GM18870 (cell line): ENCODE measurements around the gene RANBP17.

Experiments
- ATAC-seq: cut with Tn5 transposase; IDR thresholded peaks from one replicate; pipeline ENCODE4 v1.9.1; 2021; ENCODE audit warnings: moderate library complexity; ENCODE audit not compliant: unreplicated experiment

The RANBP17 gene

DNA sequence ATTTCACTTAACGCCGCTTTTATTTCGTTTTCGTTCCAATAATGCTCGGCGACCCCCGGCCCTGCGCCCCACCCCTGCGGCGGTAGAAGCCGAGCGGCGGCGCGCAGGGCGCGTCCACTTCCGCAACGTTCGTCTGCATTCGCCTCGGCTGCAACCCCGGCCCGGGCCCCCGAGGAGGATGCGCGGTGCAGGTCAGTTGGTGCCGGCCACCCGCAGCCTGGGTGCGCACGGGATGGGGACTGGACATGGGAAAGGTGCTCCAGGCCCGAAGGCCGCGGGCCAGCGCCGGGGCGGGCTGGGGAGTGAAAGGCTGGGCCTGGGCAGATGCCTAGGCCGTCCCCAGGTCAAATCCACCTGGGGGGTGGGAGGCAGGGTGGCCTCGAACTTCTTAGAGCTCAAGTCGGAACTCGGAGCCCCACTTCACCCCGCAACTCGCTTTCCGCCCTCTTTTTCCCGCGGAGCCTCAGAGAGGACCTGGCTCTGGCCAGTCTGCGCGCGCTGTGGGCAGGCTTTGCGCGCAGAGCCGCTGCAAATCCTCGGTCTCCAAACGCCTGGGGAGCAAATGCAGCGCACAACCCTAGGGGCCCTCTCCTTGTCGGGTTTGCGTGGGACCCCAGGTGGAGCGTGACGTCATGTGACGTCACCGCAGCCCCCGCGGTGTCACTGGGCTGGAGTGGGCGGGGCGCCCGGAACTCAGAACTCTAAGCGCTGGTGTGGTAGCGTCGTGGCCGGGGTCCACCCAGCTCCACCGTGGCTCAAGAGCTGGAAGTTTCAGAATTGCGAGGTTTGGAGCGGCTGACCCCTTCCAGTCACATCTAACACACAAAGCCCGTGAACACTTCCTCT is 450.5 kb downstream of the RANBP17 start:
- ATAC-seq: no peak

DNA sequence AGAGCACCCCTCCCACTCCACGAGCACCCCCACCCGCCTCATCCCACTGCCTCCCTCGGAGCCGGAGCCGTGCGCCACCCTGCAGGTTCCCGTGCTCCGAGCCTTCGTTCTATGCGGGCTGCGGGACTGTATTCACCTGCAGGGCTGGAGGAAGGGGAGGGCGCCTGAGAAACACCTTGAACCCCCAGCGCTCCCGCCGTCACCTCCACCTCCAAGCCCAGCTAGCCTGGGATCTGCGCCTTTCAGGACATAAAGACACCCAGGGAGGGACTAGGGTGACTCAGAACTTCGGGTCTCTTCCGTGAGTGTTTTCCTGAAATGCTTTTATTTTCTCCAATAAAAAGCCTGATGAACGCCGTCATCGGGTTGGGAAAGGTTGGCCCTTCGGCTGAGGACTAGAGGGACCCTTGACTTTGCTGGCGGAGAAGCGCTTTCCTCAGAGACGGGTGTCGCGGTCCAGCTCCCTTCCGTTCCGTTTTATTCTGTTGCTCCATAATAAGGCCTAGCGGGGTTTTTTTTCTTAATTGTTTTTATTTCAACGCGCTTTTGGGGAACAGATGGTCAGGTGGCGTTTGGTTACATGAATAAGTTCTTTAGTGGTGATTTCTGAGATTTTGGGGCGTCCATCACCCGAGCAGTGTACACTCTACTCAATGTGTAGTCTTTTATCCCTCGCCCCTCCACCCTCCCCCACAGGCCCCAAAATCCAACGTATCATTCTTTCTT is 451.8 kb downstream of the RANBP17 start:
- ATAC-seq: no peak

DNA sequence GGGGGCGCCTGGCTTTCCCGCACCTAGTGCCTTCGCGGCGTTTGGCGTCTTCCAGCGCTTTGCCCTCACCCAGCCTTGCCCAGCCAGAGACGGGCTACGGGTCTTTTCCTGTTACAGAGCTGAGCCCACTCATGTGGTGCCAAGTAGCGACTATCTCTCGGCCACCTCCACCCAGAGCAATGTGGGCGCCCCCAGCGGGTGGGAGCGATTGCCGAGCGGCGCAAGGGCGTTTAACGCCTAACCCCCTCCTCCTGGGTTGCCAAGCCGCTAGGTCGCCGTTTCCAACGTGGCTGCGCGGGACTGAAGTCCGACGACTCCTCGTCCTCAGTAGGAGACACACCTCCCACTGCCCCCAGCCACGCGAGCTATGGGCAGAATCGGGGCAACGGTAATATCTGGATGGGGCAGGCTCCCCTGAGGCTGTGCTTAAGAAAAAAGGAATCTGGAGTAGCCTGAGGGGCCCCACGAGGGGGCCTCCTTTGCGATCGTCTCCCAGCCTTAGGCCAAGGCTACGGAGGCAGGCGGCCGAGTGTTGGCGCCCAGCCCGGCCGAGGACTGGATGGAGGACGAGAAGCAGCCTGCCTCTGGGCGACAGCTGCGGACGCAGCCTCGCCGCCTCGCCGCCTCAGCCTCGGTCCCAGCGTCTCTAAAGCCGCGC is 453.0 kb downstream of the RANBP17 start:
- ATAC-seq: no peak

DNA sequence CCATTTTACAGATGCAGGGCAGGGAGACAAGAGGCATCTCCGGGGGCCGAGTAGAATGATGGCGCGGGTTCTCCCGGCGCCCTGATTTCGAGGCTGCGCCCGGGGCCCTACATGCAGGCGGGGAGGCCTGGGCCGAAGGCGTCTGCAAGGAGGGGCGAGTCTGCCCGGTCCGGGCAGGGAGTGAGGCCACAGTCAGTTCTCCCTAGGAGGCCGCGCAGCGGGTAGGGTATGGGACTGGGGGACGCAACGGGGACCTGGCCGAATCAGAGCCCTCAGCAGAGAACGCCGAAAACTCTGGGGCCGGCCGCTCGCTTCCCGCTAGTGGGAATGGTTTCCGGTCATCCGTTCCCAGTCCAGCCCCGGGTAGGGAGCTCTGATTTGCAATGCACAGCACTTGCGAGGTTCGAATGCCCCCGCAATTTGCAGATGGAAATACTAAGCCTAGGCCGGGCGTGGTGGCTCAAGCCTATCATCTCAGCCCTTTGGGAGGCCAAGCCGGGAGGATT is 453.6 kb downstream of the RANBP17 start:
- no peak for ATAC-seq

DNA sequence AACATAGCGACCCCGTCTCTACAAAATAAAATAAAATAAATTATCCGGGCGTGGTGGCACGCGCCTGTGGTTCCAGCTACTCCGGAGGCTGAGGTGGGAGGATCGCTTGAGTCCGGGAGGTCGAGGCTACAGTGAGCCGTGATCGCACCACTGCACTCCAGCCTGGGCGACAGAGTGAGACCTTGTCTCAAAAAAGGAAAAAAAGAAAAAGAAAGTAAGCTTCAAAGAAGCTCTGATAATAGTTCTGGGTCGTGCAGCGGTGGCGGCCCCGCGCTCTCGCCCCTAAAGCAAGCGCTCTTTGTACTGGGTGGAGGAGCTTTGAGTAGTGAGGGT is 454.1 kb downstream of the RANBP17 start:
- ATAC-seq: no peak

DNA sequence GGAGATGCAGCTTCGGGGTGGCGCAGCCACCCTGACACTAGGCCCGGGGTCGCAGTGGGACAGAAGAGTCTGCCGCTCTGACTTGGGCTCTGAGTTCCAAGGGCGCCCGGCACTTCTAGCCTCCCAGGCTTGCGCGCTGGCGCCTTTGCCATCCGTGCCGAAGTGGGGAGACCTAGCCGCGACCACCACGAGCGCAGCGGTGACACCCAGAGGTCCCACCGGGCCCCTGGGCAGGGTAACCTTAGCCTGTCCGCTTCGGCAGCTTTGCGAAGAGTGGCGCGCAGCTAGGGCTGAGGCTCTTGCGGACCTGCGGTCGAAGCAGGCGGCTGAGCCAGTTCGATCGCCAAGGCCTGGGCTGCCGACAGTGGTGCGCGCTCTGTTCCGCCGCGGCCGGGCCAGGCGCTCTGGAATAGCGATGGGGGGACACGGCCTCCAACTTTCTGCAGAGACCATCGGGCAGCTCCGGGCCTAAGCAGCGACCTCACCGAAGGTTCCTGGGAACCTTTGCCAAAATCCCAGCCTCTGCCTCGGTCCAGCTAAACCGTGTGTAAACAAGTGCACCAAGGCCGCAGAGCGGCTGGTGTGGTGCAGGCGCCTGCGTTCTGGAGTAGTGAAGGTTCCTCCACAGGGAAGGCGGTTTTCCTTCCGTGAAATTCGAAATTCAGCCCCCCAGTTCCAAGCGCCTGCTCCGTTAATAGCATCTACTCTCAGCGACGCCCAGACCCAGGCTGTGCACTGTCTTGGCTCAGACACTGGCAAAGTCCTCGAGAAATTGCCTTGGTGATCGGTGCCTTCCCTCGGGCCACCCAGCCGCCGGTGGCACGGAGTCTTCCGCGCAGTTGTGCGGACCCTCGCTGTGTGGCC is 454.7 kb downstream of the RANBP17 start:
- no peak for ATAC-seq

DNA sequence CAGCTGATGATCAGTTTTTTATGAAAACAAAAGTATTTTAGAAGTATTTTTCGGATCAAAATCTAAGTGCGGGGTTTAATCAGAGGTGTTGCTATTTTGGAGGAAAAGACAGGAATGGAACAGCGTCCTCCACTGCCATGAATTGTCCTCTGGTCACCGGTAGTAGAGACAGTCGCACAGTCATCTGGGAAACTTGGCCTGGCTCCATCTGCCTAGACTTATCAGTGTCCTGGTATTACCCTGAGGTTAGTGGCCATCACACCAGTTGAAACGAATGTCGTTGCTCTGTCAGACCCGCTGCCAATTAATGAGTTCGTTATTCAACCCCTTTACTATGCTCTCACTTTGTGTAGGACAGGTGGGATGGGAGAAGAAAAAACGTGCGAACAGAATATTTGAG is 455.4 kb downstream of the RANBP17 start:
- no peak for ATAC-seq

DNA sequence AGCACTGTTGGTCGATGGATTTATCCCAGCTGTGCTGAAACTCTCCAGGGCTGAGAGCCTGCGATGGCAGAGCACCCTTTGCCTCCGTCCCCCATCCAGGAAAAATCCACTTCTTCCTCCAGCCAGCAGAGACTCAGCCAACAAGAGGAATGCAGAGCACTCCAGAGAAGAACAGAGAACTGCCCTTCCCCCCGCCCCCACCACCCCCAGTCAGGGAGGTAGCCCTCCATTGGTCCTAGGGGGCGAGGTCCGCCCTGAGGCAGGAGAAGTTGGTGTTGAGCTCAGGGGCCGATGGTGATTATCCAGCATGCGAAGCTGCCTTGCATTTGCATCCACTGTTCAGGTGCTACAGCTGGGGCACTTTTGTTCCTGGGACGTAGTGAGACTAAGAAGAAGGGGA is 456.2 kb downstream of the RANBP17 start:
- no peak for ATAC-seq

DNA sequence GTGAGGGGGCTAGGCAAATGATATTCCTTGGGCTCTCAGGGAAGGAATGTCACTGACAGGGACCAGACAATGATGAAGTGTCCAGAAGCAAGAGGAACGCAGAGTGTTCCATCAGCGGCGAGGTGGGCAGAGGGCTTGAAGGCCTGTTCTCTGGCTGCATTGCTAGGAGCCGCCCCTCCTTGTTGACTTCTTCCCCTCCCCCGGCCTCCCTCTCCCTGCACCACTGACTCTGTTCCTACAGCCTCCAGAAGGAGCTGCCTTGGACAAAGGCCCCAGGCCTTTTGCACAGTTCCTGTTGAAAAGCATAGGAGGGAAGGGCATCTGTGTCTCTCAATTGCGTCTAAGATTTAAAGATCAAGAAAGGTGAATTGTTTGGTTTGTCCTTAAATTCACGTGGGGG is 459.6 kb downstream of the RANBP17 start:
- ATAC-seq: no peak

DNA sequence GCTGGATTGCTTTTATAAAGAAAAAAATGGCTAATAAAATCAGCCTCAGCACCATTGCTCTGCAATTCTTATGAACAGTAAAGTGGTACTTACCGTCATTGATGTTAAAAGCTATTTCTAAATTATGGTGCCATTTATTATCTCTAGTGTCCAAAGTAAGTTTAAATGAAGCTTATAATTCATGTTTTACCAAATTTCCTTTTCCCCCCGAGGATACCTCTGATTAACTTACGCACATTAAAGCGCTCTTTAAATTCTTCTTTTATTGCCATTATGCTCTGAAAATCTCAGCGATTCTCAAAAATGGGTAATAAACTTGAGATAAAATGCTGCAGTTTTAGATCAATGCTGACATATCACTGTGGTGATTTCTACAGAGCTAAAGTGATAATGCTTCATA is 460.7 kb downstream of the RANBP17 start:
- no peak for ATAC-seq

DNA sequence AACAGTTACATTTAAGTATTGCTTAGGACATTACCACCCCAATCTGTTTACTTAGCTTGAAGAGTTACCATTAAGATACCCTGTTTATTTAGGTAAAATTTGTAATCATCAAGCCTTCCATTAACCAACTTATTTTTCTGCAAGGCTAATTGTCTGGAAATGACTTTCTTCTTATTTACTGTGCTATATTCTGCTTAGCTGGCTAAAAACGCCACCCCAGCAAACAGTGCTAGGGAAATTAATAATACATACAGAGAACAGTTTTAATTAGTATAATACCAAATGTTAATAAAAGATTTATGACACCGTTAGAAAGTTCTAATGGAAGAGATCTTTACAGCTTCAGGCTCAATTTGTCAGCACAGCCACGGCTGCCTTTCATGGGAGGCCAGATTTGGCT is 461.2 kb downstream of the RANBP17 start:
- no peak for ATAC-seq

DNA sequence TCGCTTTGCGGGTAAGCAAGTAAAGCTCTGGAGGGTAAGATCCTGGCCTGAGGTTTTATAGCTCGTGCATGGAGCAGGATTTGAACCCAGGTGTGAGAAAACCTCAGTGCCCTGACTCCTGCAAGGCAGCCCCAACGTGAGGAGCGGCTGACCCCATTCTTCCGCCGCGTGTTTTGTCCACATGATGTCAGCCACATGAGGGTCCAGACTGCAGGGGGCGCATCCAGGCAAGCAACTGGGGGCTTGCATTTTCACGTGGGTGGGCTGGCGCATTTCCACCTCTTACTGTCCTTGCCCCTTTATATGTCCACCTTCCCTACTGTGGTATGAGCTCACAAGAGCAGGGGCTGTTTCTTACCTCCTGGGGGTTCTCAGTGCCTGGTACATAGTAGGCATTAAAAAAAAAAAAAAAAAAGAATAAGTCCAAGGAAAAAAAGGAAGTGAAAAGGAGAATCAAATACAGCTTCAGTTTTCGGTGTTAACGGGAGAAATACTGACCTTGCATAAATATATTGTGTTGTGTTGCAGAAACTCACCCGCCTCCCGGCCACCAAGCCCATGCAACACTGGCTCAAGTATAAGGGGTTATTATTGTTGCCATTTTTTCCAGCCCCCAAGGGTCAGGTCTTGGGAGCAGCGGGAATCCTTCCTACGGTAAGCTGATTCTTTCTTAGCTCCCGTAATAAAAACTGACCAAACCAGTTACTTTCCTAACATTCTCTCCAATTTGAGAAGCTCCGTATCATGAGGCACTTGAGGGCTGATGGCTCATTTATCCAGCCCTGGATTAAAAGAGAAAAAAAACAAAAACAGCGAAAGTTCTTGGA is 462.2 kb downstream of the RANBP17 start:
- ATAC-seq: no peak

DNA sequence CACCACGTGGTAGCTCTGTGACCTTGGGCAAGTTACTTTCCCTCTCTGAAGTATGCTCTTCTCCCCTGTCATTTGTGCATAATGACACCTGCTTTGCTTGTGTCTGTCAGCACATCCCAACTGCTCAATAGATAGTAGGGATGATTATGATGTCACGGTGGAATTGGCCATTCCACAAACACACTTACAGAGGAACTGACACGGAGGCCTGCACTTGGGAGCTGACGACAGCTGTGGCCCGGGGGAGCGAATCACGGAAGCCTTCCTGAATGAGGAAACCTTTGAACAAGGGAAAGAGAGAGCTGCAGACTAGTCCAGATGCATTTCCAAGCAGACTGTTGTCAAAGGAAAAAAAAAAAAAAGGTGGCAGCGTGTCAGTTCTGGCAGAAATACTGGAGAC is 468.2 kb downstream of the RANBP17 start:
- no peak for ATAC-seq

DNA sequence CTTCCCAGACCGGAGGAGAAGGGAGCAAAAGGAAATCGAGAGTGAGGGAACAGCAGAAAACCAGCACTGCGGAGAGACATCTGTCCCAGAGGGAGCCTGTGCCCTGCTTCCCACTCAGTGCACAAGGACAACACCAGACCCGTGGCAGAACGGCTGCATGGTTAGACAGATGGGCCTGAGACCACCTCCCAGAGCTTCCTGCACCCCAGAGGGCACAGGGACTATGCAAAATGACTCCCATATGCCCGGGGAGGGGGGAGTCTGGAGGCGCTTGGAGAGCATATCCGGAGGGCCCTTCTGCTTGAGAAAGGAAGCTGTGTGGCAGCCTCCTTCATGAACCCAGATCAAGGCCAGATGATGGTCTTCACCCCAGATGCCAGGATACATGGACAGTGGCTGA is 473.8 kb downstream of the RANBP17 start:
- ATAC-seq: no peak

DNA sequence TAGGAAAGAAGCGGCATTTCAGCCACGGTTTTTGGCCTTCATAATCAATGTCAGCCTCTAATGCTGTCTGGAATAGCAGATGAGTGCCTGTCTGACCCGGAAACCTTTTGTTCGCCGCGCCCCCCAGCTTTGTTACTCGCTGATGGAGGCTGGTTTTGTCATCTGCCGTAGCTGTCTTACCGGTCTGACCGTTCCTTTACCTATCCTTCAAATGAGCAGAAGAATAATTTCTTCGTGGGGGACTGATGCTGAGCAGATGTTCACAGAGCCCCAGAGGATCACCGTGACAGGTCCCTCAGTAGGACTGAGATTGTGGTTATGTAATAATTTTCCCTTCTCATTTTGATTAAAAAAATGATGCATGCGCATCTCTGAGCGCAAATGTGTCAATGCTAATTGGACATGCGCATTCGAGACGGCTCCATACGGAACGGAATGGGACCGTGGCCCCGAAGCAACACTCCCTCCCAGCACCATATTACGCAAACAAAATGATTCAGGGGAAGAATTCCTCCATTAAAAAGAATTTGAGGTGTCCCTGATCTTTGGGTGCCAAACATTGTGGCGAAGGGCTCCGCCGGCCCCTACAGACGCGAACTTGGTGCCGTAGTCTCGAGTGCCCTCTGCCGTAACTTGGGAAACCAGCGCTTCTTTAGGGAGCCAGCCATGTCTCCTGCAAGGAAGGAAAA is 474.8 kb downstream of the RANBP17 start:
- ATAC-seq: no peak

DNA sequence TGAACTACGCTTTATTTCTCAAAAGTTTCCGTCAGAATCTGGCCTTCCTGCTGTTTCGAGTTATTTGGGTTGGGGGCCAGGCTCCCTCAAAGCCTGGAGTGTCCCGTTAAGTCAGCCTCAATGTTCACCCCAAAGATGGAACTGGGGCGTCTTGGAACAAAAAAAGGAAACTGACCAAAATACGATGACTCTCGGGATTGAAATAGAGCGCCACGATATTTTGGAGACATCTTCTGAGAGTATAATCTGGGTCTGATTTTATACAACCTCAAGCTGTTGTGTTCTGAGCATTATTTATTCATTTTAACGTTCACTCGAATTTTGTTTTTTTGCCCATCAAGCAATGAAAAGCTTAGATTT is 475.4 kb downstream of the RANBP17 start:
- ATAC-seq: no peak

DNA sequence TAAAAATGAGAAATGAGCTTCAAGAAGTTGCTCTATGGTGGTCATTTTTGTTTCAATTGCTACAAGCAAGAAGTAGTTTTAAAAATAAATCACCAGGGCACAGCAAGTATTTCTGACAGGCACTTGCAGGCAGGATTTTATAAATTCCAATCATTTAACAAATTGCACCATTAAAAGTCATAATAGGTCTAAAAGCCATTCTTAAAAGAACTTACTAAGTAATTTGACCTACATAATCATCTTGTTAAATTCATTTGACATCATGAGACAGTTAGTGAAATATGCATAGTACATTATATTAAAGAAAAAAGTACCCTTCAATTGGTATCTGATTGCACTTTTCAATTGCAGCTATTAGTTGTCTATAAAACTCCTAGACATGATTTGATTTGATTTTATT is 478.2 kb downstream of the RANBP17 start:
- ATAC-seq: no peak

DNA sequence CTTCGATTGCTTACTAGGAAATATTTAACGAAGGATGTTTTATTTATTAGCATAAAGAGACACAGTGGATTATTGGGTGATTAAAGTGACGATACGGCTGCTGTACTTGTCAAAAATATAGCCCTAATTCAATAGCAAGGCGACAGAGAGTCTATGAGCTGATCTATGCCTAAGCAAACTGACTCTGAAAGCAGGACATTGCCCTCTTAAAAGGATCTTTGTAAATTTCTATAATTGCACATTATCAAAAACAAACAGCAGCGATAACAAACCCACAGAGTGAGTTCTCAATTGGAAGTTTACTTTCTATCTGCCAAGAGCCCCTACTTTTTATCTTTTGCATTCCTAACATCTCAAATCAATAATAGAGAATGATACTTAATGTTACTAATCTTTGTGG is 478.7 kb downstream of the RANBP17 start:
- no peak for ATAC-seq

DNA sequence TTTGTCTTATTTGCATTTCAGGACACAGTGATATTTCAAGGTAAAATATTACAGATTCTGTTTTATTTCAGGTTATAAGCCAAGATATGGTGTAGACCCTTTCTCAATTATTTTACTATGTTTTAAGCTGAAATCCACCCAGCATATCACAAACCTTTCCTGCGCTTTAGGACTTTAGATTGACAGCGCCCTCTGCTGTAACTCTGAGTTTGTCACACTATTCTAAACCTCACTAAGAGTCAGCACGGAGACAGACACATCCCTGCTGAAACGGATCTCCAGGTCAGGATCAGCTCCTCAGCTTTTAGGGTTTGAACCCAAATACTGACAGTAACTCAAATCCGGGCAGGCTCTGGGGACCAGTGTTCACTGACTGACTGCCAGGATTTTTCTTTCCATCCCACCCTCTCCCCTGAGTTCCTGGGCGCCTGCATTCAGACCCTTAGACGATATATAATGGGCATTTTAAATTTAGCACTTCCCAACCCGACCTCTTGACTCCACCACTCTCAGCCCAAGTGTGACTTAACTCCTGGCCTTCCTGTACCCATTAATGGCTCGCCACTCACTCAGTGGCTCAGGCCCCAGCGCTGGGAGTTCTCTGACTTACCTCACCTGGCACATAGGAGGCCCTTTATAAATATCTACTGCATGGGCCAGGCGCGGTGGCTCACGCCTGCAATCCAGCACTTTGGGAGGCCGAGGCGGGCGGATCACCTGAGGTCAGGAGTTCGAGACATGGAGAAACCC is 480.7 kb downstream of the RANBP17 start:
- no peak for ATAC-seq
